HEK293 (cell line): ENCODE data around the gene TRAM1L1.

Experiments used
- CTCF ChIA-PET: fragments of 350-600 bp; formaldehyde crosslinking; extraction: SDS; loops from one replicate; lab custom pipeline; 2021; ENCODE audit warnings: antibody characterized with exemption; lab: Yijun Ruan, JAX
- POLR2A ChIA-PET: fragments of 300-600 bp; formaldehyde crosslinking; extraction: SDS; loops from one replicate; lab custom pipeline; 2020; ENCODE audit warnings: antibody characterized with exemption, inconsistent platforms; lab: Yijun Ruan, JAX
- H3K27ac ChIP-seq: fragments of 200-500 bp; sonication (Bioruptor generic); 2 replicates; pipeline ENCODE4 v1.5.1; 2014; ENCODE audit warnings: low read depth, low read length, control low read depth, inconsistent platforms; ENCODE audit errors: extremely low read depth
- H3K36me3 ChIP-seq, 2 experiments: fragments of 200-500 bp in 1 of 2; sonication (Bioruptor generic) in 1 of 2; 1 replicate in 1 of 2; 2 replicates in 1 of 2; pipeline ENCODE4 v1.5.1; 2014 to 2017; ENCODE audit warnings: inconsistent platforms in 2 of 2, low read length in 2 of 2; ENCODE audit not compliant: control insufficient read depth in 2 of 2, insufficient read depth in 1 of 2
- H3K4me1 ChIP-seq: fragments of 200-500 bp; sonication (Bioruptor generic); 2 replicates; pipeline ENCODE4 v1.5.1; 2014; ENCODE audit warnings: mild to moderate bottlenecking, low read length, inconsistent platforms; ENCODE audit not compliant: control insufficient read depth, insufficient read depth
- H3K4me3 ChIP-seq: 2 replicates; pipeline ENCODE4 v1.5.1; 2011; ENCODE audit warnings: low read depth, mild to moderate bottlenecking, control low read depth, low read length, moderate library complexity
- H3K9me3 ChIP-seq: fragments of 200-500 bp; sonication (Bioruptor generic); 2 replicates; pipeline ENCODE4 v1.5.1; 2014; ENCODE audit warnings: low read depth, low read length, inconsistent platforms; ENCODE audit not compliant: control insufficient read depth, insufficient read depth
- EGR2 ChIP-seq: fragments of 450-650 bp; formaldehyde crosslinking; IDR thresholded peaks from 2 replicates; pipeline ENCODE4 v1.5.1; 2016; ENCODE audit warnings: low read depth, missing biosample characterization, missing genetic modification characterization
- GLI4 ChIP-seq: fragments of 450-650 bp; formaldehyde crosslinking; IDR thresholded peaks from 2 replicates; pipeline ENCODE4 v1.5.1; 2016; ENCODE audit warnings: missing biosample characterization, missing genetic modification characterization
- KLF7 ChIP-seq: fragments of 450-650 bp; formaldehyde crosslinking; IDR thresholded peaks from 2 replicates; pipeline ENCODE4 v1.5.1; 2016; ENCODE audit warnings: missing biosample characterization, missing genetic modification characterization, borderline replicate concordance
- MZF1 ChIP-seq: fragments of 450-650 bp; formaldehyde crosslinking; IDR thresholded peaks from 2 replicates; pipeline ENCODE4 v1.5.1; 2017; ENCODE audit warnings: missing biosample characterization, missing genetic modification characterization, borderline replicate concordance
- OSR2 ChIP-seq: fragments of 450-650 bp; formaldehyde crosslinking; IDR thresholded peaks from 2 replicates; pipeline ENCODE4 v1.5.1; 2016; ENCODE audit warnings: missing biosample characterization, missing genetic modification characterization
- PRDM4 ChIP-seq: fragments of 450-650 bp; formaldehyde crosslinking; IDR thresholded peaks from 2 replicates; pipeline ENCODE4 v1.5.1; 2017; ENCODE audit warnings: missing biosample characterization, missing genetic modification characterization
- PRDM6 ChIP-seq: fragments of 450-650 bp; formaldehyde crosslinking; IDR thresholded peaks from 2 replicates; pipeline ENCODE4 v1.5.1; 2017; ENCODE audit warnings: missing biosample characterization, missing genetic modification characterization
- RBAK ChIP-seq: fragments of 450-650 bp; formaldehyde crosslinking; IDR thresholded peaks from 2 replicates; pipeline ENCODE4 v1.5.1; 2016; ENCODE audit warnings: missing biosample characterization, missing genetic modification characterization
- ZBTB20 ChIP-seq: fragments of 450-650 bp; formaldehyde crosslinking; IDR thresholded peaks from 2 replicates; pipeline ENCODE4 v1.5.1; 2016; ENCODE audit warnings: missing biosample characterization, missing genetic modification characterization
- ZNF280D ChIP-seq: fragments of 450-650 bp; formaldehyde crosslinking; IDR thresholded peaks from 2 replicates; pipeline ENCODE4 v1.5.1; 2016; ENCODE audit warnings: missing biosample characterization, missing genetic modification characterization
- ZNF404 ChIP-seq: fragments of 450-650 bp; formaldehyde crosslinking; IDR thresholded peaks from 2 replicates; pipeline ENCODE4 v1.5.1; 2017; ENCODE audit warnings: missing biosample characterization, missing genetic modification characterization
- ZNF449 ChIP-seq: fragments of 450-650 bp; formaldehyde crosslinking; IDR thresholded peaks from 2 replicates; pipeline ENCODE4 v1.5.1; 2017; ENCODE audit warnings: missing biosample characterization, mild to moderate bottlenecking, missing genetic modification characterization, moderate library complexity
- ZNF514 ChIP-seq: fragments of 450-650 bp; formaldehyde crosslinking; IDR thresholded peaks from 2 replicates; pipeline ENCODE4 v1.5.1; 2016; ENCODE audit warnings: missing biosample characterization, missing genetic modification characterization
- ZNF558 ChIP-seq: fragments of 450-650 bp; formaldehyde crosslinking; IDR thresholded peaks from 2 replicates; pipeline ENCODE4 v1.5.1; 2016; ENCODE audit warnings: missing biosample characterization, missing genetic modification characterization
- ZNF560 ChIP-seq: fragments of 450-650 bp; formaldehyde crosslinking; IDR thresholded peaks from 2 replicates; pipeline ENCODE4 v1.5.1; 2017; ENCODE audit warnings: missing biosample characterization, missing genetic modification characterization, borderline replicate concordance
- ZNF561 ChIP-seq: fragments of 450-650 bp; IDR thresholded peaks from 2 replicates; pipeline ENCODE4 v1.5.1; 2018; ENCODE audit warnings: missing biosample characterization, missing genetic modification characterization, borderline replicate concordance
- ZNF791 ChIP-seq: fragments of 450-650 bp; formaldehyde crosslinking; IDR thresholded peaks from 2 replicates; pipeline ENCODE4 v1.5.1; 2016; ENCODE audit warnings: missing biosample characterization, missing genetic modification characterization
- ZSCAN23 ChIP-seq: fragments of 450-650 bp; formaldehyde crosslinking; IDR thresholded peaks from 2 replicates; pipeline ENCODE4 v1.5.1; 2016; ENCODE audit warnings: missing biosample characterization, missing genetic modification characterization
- ZXDB ChIP-seq: fragments of 450-650 bp; formaldehyde crosslinking; IDR thresholded peaks from 2 replicates; pipeline ENCODE4 v1.5.1; 2016; ENCODE audit warnings: missing biosample characterization, missing genetic modification characterization

Gene TRAM1L1

GRCh38 chr4:117077760-117078159 is 7.6 kb downstream of the TRAM1L1 start (continued):
- TF ChIP-seq OSR2 (tag by site-specific recombination) (no peak), ZNF791 (no peak), GLI4 (tag by site-specific recombination) (no peak), ZNF449 (tag by site-specific recombination) (no peak), ZBTB20 (tag by site-specific recombination) (no peak), ZNF404 (tag by site-specific recombination) (no peak)
- TF ChIP-seq, all 188 proteins: peak for 0

GRCh38 chr4:117068120-117068519 is 17.3 kb downstream of the TRAM1L1 start:
- no peaks in the 10 kb centered on the region for H3K36me3 ChIP-seq
- no peaks in the 10 kb centered on the region for H3K9me3 ChIP-seq
- H3K27ac ChIP-seq = no peak overlapping the region
- CTCF ChIA-PET = no interaction called here
- H3K4me3 ChIP-seq = no peak overlapping the region
- POLR2A ChIA-PET = no interaction called here
- TF ChIP-seq ZXDB (tag by site-specific recombination) (no peak), PRDM6 (tag by site-specific recombination) (no peak), RBAK (tag by site-specific recombination) (no peak)
- H3K4me1 ChIP-seq = no peaks in the 10 kb centered on the region

- Histone ChIP-seq H3K4me1 (no peaks in the 10 kb centered on the region), H3K9me3 (no peaks in the 10 kb centered on the region), H3K36me3 (no peaks in the 10 kb centered on the region), H3K27ac (no peak overlapping the region), H3K4me3 (no peak overlapping the region)
- POLR2A ChIA-PET = no interaction called here
- CTCF ChIA-PET = no interaction called here
- no peak for TF ChIP-seq ZNF791
- no peak for TF ChIP-seq KLF7 (tag by site-specific recombination)
- no peak for TF ChIP-seq PRDM4 (tag by site-specific recombination)
- TF ChIP-seq EGR2 = no peak
- no peak for TF ChIP-seq ZNF280D (tag by site-specific recombination)
- TF ChIP-seq ZNF560 = no peak
- no peak for TF ChIP-seq ZSCAN23 (tag by site-specific recombination)
- TF ChIP-seq ZNF558 = no peak
- TF ChIP-seq ZNF561 = no peak
- no peak for TF ChIP-seq MZF1 (tag by site-specific recombination)
- no peak for TF ChIP-seq ZNF514 (tag by site-specific recombination)
Measured at GRCh38 chr4:117063961-117064696, 21.2 kb downstream of the TRAM1L1 start.
